GM19099 (cell line): ENCODE data around the gene RRP9.

Experiments
- POLR2A ChIP-seq: IDR thresholded peaks from 3 replicates; pipeline ENCODE4 v1.6.1; 2011; ENCODE audit warnings: low read depth; ENCODE audit not compliant: insufficient read length; ENCODE audit errors: extremely low read depth

The RRP9 gene

GRCh38 chr3:51927061-51927977, 14.4 kb downstream of the RRP9 start:
- TF ChIP-seq POLR2A: no peak

GRCh38 chr3:51921081-51921578, 20.6 kb downstream of the RRP9 start:
- no peak for TF ChIP-seq POLR2A

- no peak for TF ChIP-seq POLR2A
Measured at GRCh38 chr3:51916418-51916817, 25.3 kb downstream of the RRP9 start.

GRCh38 chr3:51908026-51908425, 33.7 kb downstream of the RRP9 start:
- no peak for TF ChIP-seq POLR2A

GRCh38 chr3:51904034-51904823, 37.5 kb downstream of the RRP9 start:
- TF ChIP-seq POLR2A: no peak

- no peak for TF ChIP-seq POLR2A
Measured at GRCh38 chr3:51897391-51897790, 44.3 kb downstream of the RRP9 start.

GRCh38 chr3:51896607-51897305, 44.9 kb downstream of the RRP9 start:
- TF ChIP-seq POLR2A: no peak

- TF ChIP-seq POLR2A: no peak
Measured at GRCh38 chr3:51894939-51895338, 46.8 kb downstream of the RRP9 start.

- no peak for TF ChIP-seq POLR2A
Measured at GRCh38 chr3:51894391-51894790, 47.3 kb downstream of the RRP9 start.

- no peak for TF ChIP-seq POLR2A
Measured at GRCh38 chr3:51891242-51892039, 50.3 kb downstream of the RRP9 start.

GRCh38 chr3:51888463-51889105, 53.1 kb downstream of the RRP9 start:
- no peak for TF ChIP-seq POLR2A

GRCh38 chr3:51887620-51888019, 54.1 kb downstream of the RRP9 start:
- no peak for TF ChIP-seq POLR2A

GRCh38 chr3:51886447-51886846, 55.3 kb downstream of the RRP9 start:
- TF ChIP-seq POLR2A: no peak
